Peyer's patch (tissue), 4 donors: Measurements from ENCODE around the gene INF2. TPM values are rescaled to one million over a fixed set of nuclear protein-coding genes. Genes with fewer than 3 reads are reported as not detected.

ENCODE experiments used
- DNase-seq, 3 donors: peaks; one replicate each; pipeline ENCODE4 v3.0.0-alpha.2; 2017 to 2019
- H3K27ac ChIP-seq, 4 donors: fragments of 200-600 bp; sonication (generic); one replicate each; pipeline ENCODE4 v1.5.1; 2016 to 2019
- H3K27me3 ChIP-seq, 2 donors: fragments of 200-600 bp; sonication (generic); one replicate each; pipeline ENCODE4 v1.5.1; 2019
- H3K36me3 ChIP-seq, 3 donors: fragments of 200-600 bp; sonication (generic); one replicate each; pipeline ENCODE4 v1.5.1; 2016 to 2019
- H3K4me1 ChIP-seq, 4 donors: fragments of 200-600 bp; sonication (generic); one replicate each; pipeline ENCODE4 v1.5.1; 2016 to 2019
- H3K4me3 ChIP-seq, 4 donors: fragments of 200-600 bp; sonication (generic); 1 replicate in 3 of 4; 2 replicates in 1 of 4; pipeline ENCODE4 v1.5.1; 2016 to 2019; ENCODE audit warnings: mild to moderate bottlenecking in 1 of 4
- H3K9me3 ChIP-seq, 4 donors: fragments of 200-600 bp; sonication (generic); one replicate each; pipeline ENCODE4 v1.5.1; 2016 to 2019; ENCODE audit warnings: mild to moderate bottlenecking in 1 of 4
- POLR2A ChIP-seq, 2 donors: fragments of 450-650 bp; IDR thresholded peaks; one replicate each; pipeline ENCODE4 v1.5.1; 2017; ENCODE audit warnings: antibody characterized with exemption in 2 of 2, mild to moderate bottlenecking in 2 of 2, moderate library complexity in 2 of 2
- total RNA-seq, 4 donors: library from RNA; depleted of rRNA; stranded (reverse); fragments of >200 nt; gene quantifications; one replicate each; pipeline ENCODE4 v1.1.0, GENCODE V29; 2016
- TF ChIP-seq, protein P1 (sequence below), 6 experiments: fragments of 450-650 bp in 4 of 6; fragments of 200-600 bp in 2 of 6; sonication (generic) in 1 of 6; IDR thresholded peaks; one replicate each; pipeline ENCODE4 v1.5.1; 2017 to 2019; ENCODE audit warnings: antibody characterized with exemption in 6 of 6, mild to moderate bottlenecking in 3 of 6, moderate library complexity in 1 of 6

The INF2 gene
- total RNA-seq, 4 donors from 2014 or later: 137 to 287 (median 203) TPM

GRCh38 chr14:104702106-104702505 is 12.7 kb downstream of the INF2 start:
- H3K36me3 ChIP-seq: peaks cover 0 to 65% (median 0%) of the 10 kb centered on the region in 3 donors

GRCh38 chr14:104702673-104703072 is 13.3 kb downstream of the INF2 start:
- peaks cover 0 to 65% (median 0%) of the 10 kb centered on the region in 3 donors for H3K36me3 ChIP-seq
- peaks cover 0 to 23% (median 0%) of the 10 kb centered on the region in 4 donors for H3K4me1 ChIP-seq
- no peaks in the 10 kb centered on the region for H3K27me3 ChIP-seq
- TF ChIP-seq POLR2A (IDR thresholded peaks at IDR 0.05): no peak
- TF ChIP-seq, protein P1, sequence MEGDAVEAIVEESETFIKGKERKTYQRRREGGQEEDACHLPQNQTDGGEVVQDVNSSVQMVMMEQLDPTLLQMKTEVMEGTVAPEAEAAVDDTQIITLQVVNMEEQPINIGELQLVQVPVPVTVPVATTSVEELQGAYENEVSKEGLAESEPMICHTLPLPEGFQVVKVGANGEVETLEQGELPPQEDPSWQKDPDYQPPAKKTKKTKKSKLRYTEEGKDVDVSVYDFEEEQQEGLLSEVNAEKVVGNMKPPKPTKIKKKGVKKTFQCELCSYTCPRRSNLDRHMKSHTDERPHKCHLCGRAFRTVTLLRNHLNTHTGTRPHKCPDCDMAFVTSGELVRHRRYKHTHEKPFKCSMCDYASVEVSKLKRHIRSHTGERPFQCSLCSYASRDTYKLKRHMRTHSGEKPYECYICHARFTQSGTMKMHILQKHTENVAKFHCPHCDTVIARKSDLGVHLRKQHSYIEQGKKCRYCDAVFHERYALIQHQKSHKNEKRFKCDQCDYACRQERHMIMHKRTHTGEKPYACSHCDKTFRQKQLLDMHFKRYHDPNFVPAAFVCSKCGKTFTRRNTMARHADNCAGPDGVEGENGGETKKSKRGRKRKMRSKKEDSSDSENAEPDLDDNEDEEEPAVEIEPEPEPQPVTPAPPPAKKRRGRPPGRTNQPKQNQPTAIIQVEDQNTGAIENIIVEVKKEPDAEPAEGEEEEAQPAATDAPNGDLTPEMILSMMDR (IDR thresholded peaks at IDR 0.05): no peak
- H3K27ac ChIP-seq: no peak overlapping the region
- no peak for DNase-seq
- H3K4me3 ChIP-seq: no peak overlapping the region
- H3K9me3 ChIP-seq: no peaks in the 10 kb centered on the region

More at GRCh38 chr14:104702106-104702505, 12.7 kb downstream of the INF2 start:
- peaks cover 0 to 28% (median 0%) of the 10 kb centered on the region in 4 donors for H3K4me1 ChIP-seq
- no peak overlapping the region for H3K27ac ChIP-seq
- no peak for TF ChIP-seq POLR2A (IDR thresholded peaks at IDR 0.05)
- TF ChIP-seq, protein P1 (IDR thresholded peaks at IDR 0.05): no peak
- no peak overlapping the region for H3K4me3 ChIP-seq
- no peak for DNase-seq
- no peaks in the 10 kb centered on the region for H3K9me3 ChIP-seq
- H3K27me3 ChIP-seq: no peaks in the 10 kb centered on the region

DNA sequence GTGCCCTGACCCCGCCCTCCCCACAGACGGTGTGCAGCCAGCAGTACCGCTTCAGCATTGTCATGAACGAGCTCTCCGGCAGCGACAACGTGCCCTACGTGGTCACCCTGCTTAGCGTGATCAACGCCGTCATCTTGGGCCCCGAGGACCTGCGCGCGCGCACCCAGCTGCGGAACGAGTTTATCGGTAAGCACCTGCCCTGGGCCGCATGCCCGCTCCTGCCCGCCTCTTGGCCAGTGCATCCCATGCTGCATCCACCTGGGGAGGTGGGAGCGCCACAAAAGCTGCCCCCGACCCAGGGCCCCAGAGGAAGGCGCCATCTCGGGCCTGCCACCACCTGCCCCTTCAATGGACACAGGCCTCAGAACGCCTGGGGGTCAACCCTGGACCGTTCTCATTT is 13.9 kb downstream of the INF2 start:
- Histone ChIP-seq H3K9me3 (no peaks in the 10 kb centered on the region), H3K4me1 (peaks cover 0 to 20% (median under 1%) of the 10 kb centered on the region in 4 donors), H3K36me3 (peaks cover 0 to 65% (median 0%) of the 10 kb centered on the region in 3 donors), H3K27ac (no peak overlapping the region), H3K4me3 (no peak overlapping the region), H3K27me3 (no peaks in the 10 kb centered on the region)
- TF ChIP-seq, protein P1 (IDR thresholded peaks at IDR 0.05): no peak
- no peak for TF ChIP-seq POLR2A (IDR thresholded peaks at IDR 0.05)
- DNase-seq: no peak

DNA sequence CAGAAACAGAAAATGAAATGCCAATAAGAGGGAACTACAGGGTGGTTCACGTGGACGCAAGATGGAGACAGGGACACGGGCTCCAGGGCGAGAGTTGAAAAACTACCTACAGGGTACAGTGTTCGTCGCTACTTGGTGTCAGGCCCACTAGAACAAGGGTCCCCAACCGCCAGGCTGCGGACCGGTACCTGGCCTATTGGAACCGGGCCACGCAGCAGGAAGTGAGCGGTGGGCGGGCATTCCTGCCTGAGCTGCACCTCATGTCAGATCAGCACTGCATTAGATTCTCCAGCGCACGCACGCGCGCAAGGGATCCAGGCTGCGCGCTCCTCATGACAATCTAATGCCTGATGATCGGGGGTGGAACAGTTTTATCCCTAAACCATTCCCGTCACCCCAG is 14.8 kb downstream of the INF2 start:
- no peak for DNase-seq
- peaks cover 0 to 70% (median 0%) of the 10 kb centered on the region in 3 donors for H3K36me3 ChIP-seq
- H3K9me3 ChIP-seq: no peaks in the 10 kb centered on the region
- no peak overlapping the region for H3K4me3 ChIP-seq
- H3K27ac ChIP-seq: no peak overlapping the region
- TF ChIP-seq POLR2A (IDR thresholded peaks at IDR 0.05): no peak
- TF ChIP-seq, protein P1 (IDR thresholded peaks at IDR 0.05): no peak
- H3K4me1 ChIP-seq: peaks cover 0 to 13% (median 4%) of the 10 kb centered on the region in 4 donors
- H3K27me3 ChIP-seq: no peaks in the 10 kb centered on the region

DNA sequence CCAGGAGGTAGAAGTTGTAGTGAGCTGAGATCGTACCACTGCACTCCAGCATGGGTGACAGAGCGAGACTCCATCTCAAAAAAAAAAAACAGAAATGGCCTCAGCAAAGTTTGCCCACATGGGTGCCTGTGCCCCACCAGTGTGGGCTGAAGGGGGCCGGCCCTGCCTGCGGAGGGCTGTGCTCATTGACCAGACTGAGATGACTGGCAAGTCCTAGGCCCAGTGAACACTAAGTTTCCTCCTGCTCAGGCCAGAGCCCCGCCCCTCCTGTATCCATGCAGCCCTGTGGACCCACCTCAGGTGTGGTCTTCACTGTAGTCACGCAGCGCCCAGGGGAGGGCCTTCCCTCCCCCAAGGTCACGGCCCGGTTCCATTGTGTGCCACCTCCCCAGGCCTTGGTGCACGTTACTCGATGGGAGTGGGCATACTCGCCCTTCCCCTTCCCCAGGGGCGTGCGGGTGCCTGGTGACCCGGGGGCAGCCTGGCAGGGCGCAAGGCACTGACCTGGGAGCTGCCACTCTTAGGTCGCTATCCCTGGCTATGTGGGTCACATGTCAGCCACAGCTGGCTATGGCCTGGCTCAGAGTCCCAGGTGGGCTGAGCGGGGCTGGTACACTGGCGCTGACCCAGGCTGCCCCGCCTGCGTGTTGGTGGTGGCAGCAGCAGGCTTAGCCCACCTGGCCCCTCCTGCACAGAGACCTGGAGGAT is 16.1 kb downstream of the INF2 start:
- no peaks in the 10 kb centered on the region for H3K9me3 ChIP-seq
- TF ChIP-seq POLR2A (IDR thresholded peaks at IDR 0.05): no peak
- TF ChIP-seq, protein P1 (IDR thresholded peaks at IDR 0.05): no peak
- peaks cover 0 to 81% (median 0%) of the 10 kb centered on the region in 3 donors for H3K36me3 ChIP-seq
- no peak overlapping the region for H3K4me3 ChIP-seq
- no peaks in the 10 kb centered on the region for H3K27me3 ChIP-seq
- no peak overlapping the region for H3K27ac ChIP-seq
- no peak for DNase-seq
- peaks cover 0 to 9% (median 3%) of the 10 kb centered on the region in 4 donors for H3K4me1 ChIP-seq
